ENCODE data around the gene MED27. TPM values are rescaled to one million over a fixed set of nuclear protein-coding genes. Genes with fewer than 3 reads are reported as not detected.
A peak's percentile ranks its signal among the peaks of the same experiment; 100 is the strongest.

Gene MED27
- total RNA-seq, 1 donor from 2014 or later, result 8.5 TPM

DNA sequence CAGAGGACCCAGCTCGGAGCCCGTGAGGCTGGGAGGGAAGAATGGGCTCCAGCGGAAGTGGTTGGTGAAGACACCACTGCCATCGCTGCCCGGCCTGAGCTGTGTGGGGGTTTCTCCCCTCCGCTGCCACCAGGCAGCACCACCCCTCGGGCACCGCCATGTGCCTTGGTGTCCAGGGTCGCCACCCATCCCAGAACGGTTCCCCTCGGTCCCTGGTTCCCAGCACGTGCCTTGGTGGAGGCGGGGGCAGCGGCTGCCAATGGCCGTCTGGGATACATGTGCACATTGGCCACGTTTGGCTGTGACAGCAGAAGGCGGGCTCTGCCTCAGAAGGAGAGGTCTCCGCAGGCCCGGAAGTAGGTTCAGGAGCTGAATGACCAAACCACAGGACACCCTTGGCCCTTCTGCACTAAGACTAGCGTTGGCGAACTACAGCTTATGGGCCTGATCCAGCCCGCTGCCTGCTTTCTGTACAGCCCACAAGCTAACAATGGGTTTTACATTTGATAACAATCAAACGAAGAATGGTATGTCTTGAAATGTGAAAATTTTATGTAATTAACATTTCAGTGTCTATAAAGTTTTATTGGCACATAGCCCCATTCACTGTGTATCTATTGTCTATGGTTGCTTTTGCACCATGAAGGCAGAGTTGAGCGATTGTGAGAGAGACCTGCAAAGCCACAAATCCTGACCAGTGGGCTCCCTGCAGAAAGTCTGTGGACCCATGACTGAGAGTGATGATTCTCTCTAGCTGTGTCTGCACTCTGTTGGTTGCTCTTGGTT is 248.1 kb downstream of the MED27 start:
- DNase-seq, result no peak

- DNase-seq, result no peak
These were observed 251.8 kb downstream of the MED27 start for GRCh38 chr9:131827821-131828369.

- DNase-seq, result no peak
These were observed 252.6 kb downstream of the MED27 start for GRCh38 chr9:131826966-131827525.

- no peak for DNase-seq
These were observed 253.6 kb downstream of the MED27 start for GRCh38 chr9:131826053-131826452.

DNA sequence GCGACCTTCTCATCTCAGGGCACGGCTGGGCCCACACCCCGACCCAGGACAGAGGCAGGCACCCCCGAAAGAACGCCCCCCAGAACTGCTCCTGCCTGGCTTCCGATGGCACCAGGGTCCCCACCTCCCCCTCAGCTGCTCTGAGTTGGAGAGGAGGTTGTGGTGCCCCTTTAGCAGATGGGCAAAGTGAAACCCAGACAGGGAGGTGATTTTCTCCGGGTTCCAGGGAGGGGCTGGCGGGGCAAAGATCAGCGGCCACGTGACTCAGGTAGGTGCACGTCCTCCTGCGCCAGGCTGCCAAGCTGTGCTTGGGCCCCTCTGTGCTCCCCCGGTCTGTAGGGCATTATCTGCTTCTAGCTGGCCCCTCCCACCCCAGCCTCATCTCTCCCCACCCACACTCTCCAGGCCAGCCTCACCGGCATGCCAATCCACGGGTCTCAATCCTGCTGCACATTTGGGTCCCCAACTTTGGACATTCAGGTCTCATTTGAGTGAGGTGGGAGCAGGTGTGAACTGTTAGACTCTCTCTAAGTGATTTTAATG is 254.6 kb downstream of the MED27 start:
- no peak for DNase-seq

DNA sequence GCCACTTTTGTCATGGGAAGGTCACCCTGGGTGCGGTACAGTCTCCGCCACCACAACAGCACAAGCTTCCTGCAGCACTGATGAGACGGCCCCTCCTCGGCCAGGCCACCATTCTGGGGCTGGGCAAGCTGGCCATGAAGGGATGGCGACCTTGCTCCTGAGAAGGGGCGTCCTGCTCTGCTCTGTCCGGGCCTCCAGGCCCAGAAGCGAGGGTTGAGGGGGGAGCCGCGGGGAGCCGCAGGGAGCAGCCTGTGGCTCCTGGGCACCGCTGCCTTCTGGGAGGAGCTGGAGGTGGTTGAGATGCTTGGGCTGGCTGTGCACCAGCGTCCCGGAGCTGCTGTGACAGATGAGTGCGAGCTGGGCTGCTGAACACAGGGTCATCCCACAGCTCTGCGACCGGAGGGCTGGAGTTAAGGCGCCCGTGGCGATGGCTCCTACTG is 255.5 kb downstream of the MED27 start:
- no peak for DNase-seq

- no peak for DNase-seq
These were observed 255.9 kb downstream of the MED27 start for GRCh38 chr9:131823701-131824146.

DNA sequence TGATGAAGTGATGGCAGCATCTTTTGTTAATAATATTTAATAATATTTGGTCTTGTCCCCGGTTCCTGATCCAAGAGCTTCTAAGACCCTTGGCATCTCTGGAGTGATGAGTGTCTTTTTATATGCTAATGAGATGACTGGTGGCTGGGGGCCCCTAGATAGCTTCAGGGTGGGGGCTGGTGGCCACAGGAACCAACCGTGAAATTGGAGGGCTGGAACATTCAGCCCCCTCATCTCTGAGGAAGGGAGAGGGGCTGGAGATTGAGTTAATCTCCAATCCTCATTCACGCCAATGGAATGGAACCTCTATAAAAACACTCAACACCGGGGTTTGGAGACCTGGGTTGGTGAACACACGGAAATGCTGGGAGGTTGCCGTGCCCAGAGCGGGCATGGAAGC is 261.6 kb downstream of the MED27 start:
- DNase-seq, result no peak

DNA sequence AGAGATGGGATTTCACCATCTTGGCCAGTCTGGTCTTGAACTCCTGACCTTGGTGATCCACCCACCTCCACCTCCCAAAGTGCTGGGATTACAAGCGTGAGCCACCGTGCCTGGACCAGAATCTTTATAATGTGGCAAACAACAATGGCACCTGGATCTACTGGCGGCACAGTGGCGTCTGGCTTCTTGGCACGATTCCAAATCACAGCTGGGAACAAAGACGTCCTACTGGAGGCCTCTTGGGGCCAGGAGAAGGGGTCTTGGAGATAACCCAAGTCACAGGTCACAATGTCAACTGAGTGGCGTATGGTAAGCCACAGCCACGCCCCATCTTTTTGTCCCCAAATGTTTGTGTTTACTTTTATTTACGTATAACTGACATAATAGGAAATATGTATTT is 262.0 kb downstream of the MED27 start:
- DNase-seq, result peak; percentile 14

DNA sequence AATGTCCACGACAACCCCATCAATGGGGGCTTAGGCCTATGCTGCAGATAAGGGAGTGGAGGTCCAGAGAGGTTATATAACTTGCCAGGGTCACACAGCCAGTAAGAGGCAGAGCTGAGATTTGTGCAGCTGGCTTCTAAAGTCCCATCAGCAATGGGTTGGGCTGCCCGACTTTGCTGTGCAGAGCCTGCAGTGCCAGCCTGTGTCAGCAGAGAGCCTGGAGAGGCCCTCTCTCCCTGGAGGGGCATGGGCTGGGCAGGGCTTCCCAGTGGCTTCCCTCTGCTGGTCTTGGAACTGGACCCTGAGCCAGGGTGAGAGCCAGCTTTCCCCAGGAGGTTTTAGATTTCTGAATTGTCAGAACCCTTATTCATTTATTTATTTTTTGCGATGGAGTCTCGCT is 262.6 kb downstream of the MED27 start:
- DNase-seq, result no peak

- no peak for DNase-seq
These were observed 263.4 kb downstream of the MED27 start for GRCh38 chr9:131815970-131816873.

DNA sequence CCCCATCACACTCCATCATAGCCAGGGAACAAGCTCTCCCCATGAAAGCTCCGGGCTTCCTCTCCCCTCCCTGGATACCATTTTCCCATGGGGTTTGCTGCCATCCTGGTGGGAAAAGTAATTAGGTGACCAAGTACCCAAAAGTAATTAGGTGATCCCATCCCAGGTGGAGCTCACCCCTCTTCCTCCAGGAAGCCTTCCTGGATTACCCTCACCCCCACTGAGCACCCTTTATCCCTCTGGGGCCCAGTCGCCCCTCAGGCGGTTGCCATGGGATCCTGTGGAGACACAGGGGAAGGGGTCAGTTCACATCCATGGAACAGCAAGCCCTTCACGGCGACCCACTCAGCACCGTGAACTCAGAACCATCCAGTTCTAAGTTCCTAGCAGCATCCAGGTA is 265.0 kb downstream of the MED27 start:
- no peak for DNase-seq

DNA sequence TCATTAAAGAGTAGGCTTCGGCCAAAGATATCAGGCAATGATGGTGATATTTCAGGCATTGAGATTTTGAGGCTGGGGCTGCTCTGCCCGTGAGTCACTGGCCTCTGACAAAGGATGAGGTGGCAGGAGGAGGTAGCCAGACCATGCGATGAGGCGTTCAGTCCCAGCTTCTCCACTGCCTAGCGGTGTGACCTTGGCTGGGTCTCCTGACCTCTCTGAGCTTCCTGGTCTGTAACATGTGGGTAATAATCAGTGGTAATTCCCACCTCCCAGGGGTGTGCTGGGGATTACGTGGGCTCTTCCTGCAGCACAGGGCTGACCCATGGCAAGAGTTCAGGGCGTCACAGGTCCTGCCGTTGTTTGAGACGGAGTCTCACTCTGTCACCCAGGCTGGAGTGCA is 266.6 kb downstream of the MED27 start:
- DNase-seq, result no peak

DNA sequence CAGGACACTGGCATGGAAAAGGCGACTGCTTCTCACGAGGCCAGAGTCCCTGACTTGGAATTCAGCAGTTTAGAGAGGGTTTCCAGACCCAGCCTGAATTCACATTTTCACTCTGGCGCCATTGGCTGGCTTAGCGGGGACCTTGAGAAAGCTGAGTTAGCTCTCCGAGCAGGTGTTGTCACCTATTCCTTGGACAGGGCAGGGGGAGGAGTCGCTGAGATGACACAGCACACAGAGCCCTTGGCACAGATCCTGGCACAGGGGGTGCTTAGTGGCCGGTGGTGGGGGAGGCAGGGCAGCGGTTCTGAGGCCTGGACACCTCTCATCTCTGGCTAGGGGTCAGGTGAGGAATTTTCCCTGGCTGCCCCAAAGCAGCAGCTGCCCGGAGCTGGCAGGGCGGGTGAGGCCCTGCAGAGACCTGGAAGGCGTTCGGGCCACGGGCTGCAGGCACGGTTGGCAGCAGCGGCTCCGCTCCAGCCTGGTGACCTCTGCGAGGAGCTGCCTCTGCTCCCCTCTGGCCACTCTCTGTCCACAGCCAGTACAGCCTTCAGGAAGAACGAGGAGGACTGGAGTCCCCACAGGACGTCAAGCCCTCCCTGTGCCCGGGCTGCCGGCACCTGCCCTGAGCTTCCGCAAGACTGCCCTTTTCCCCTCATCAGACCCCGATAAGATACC is 267.4 kb downstream of the MED27 start:
- no peak for DNase-seq

GRCh38 chr9:131811405-131811804 is 268.3 kb downstream of the MED27 start:
- no peak for DNase-seq

GRCh38 chr9:131810351-131811170 is 269.1 kb downstream of the MED27 start:
- DNase-seq, result no peak

Other genes starting within 250 kb of the MED27 start
- 0.05 TPM in 1 of 2 replicates, not detected in the other for gene NTNG2, start 82.2 kb upstream of the MED27 start, total RNA-seq